BLaER1 treated with 17β-estradiol and CSF1 and Interleukin-3, amounts not matched to agents 10 nM and 100 nM (cell line): ENCODE results near the gene SBF2.
"Not testable (repeated sequence)": the region's sequence is repeated elsewhere in the genome, so short reads cannot be mapped to it uniquely, and the experiment has no call there.

ENCODE experiments used
- H3K27ac ChIP-seq, 11 experiments: shearing (Covaris generic); formaldehyde crosslinking; 2 replicates each; pipeline ENCODE4 v1.8.1; 2022
- H3K27me3 ChIP-seq, 11 experiments: shearing (Covaris generic); formaldehyde crosslinking; 2 replicates each; pipeline ENCODE4 v1.8.1; 2022
- H3K36me3 ChIP-seq, 11 experiments: shearing (Covaris generic); formaldehyde crosslinking; 2 replicates each; pipeline ENCODE4 v1.8.1; 2022
- H3K4me1 ChIP-seq, 10 experiments: shearing (Covaris generic); formaldehyde crosslinking; 2 replicates each; pipeline ENCODE4 v1.8.1; 2022
- H3K4me2 ChIP-seq, 11 experiments: shearing (Covaris generic); formaldehyde crosslinking; 2 replicates each; pipeline ENCODE4 v1.8.1; 2022
- H3K4me3 ChIP-seq, 10 experiments: shearing (Covaris generic); formaldehyde crosslinking; 2 replicates each; pipeline ENCODE4 v1.8.1; 2022
- H3K9ac ChIP-seq, 11 experiments: shearing (Covaris generic); formaldehyde crosslinking; 2 replicates each; pipeline ENCODE4 v1.8.1; 2022
- H3K9me3 ChIP-seq, 11 experiments: shearing (Covaris generic); formaldehyde crosslinking; replicated peaks in 1 of 11; 2 replicates each; pipeline ENCODE4 v1.8.1; 2022
- H4K20me1 ChIP-seq, 11 experiments: shearing (Covaris generic); formaldehyde crosslinking; 2 replicates each; pipeline ENCODE4 v1.8.1; 2022
- Cebpa-rat ChIP-seq, 11 experiments: shearing (Covaris generic); IDR thresholded peaks; 2 replicates each; pipeline ENCODE4 v1.8.1; 2022

Gene SBF2

DNA sequence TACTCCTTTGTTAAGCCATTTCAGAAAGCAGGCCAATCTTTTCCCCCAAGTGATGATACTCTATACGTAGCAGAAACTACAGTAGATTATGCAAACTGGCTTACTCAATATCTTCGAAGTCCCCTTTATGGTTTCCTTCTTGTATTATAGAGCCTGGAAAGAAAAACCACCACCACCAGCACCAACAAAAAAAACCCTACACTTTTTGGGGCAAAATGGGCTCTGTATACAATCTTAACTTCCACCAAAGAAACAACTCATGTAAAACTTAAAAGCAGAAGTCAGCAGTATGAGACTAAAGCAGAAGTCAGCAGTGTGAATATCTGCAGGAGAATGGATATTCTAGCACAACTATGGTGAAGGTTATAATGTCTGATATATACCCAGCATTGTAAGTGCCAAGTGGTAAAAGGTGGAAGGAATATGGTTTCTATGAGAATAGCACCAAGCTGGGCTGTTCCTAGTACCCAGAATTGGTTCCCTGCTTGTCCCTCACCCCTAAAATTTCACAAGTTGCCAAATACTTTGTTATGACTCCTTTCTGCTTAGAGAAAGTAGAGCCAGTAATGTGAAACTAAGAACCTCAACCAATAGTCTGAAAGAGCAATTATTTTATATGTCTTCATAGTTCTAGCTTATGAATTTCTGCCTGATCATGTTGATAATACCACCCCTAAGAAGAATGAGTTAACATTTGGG, 252.1 kb downstream of the SBF2 start:
- Histone ChIP-seq H3K9me3 (peaks cover 32 to 43% (median 36%) of the 10 kb centered on the region in 11 experiments), H3K27me3 (no peaks in the 10 kb centered on the region), H3K4me1 (peaks cover 0 to 40% (median 0%) of the 10 kb centered on the region in 10 experiments; a peak in 6 of 20 replicates), H4K20me1 (no peaks in the 10 kb centered on the region; a peak in 1 of 22 replicates), H3K4me2 (peak overlapping the region in 3 of 11 experiments; percentile 22 to 80 (median 63); a peak in 5 of 22 replicates), H3K9ac (no peak overlapping the region), H3K4me3 (no peak overlapping the region), H3K27ac (peak overlapping the region in 4 of 11 experiments; percentile 2 to 36 (median 16); a peak in 5 of 22 replicates), H3K36me3 (peaks cover 0 to 28% (median 7%) of the 10 kb centered on the region in 11 experiments; a peak in 8 of 22 replicates)
- TF ChIP-seq Cebpa-rat (IDR thresholded peaks at IDR 0.05), result no peak

DNA sequence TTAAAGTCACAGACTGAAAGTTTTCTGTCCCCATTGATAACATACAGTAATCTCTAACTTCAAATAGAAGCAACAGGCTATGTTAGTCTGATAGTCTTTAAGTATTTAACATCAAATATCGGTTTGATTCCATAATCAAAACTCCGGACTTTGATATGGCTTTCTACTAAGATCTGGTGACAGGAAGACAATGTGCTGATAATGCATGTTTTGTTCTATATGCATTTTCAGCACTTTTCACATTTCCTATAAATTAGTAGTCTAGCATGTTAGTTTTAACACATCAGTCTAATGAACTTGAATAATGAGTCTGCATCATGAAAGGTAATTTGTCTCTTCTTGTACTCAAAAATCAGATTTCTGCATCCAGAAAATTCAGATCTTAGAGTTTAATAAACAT, 252.7 kb downstream of the SBF2 start:
- H3K9ac ChIP-seq, result no peak overlapping the region
- peaks cover 0 to 40% (median 0%) of the 10 kb centered on the region in 10 experiments; a peak in 6 of 20 replicates for H3K4me1 ChIP-seq
- H3K36me3 ChIP-seq, result peaks cover 0 to 28% (median 7%) of the 10 kb centered on the region in 11 experiments; a peak in 8 of 22 replicates
- H3K27me3 ChIP-seq, result no peaks in the 10 kb centered on the region
- no peaks in the 10 kb centered on the region; a peak in 1 of 22 replicates for H4K20me1 ChIP-seq
- H3K4me3 ChIP-seq, result no peak overlapping the region
- peak overlapping the region in 3 of 11 experiments; percentile 8 to 80 (median 63); a peak in 3 of 22 replicates for H3K4me2 ChIP-seq
- peaks cover 30 to 38% (median 34%) of the 10 kb centered on the region in 11 experiments for H3K9me3 ChIP-seq
- H3K27ac ChIP-seq, result peak overlapping the region in 3 of 11 experiments; percentile 2 to 36 (median 14); a peak in 4 of 22 replicates
- TF ChIP-seq Cebpa-rat (IDR thresholded peaks at IDR 0.05), result no peak

DNA sequence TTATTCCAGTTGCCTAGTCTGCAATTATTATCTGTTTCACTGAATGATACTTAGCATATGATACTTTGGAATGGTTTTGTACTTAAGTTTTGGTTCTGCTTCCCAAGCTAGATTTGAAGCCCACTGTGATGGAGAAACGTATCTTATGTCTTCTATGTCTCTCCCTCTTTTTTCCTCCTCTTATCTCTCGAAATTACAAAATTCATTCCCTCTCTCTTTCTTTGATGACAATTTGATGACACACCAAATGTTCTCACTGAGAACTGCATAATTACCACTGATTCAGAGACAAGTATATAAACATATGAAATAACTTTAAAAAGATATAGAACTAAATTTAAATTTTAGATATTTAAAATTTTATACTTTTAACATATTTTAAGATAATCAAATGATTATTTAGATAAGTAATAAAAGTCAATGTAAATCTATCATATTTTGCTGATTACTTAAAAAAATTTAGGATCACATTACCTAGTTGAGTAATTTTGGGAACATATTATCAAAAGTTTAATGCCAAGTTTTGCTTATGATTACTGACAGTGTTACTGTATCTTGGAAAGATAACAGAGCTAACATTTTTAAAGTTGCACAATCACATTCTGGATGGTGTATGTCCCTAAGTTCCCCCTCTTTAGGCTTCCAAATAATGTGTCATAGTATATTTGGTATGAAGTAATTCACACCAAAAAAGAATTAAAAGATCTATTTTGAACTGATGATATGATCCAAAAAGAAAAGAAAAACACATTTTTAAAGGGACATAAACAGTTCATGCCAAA, 255.3 kb downstream of the SBF2 start:
- Histone ChIP-seq H3K4me3 (no peak overlapping the region), H3K9ac (no peak overlapping the region), H3K4me1 (peaks cover 0 to 40% (median 0%) of the 10 kb centered on the region in 10 experiments; a peak in 6 of 20 replicates), H3K9me3 (peaks cover 4 to 18% (median 8%) of the 10 kb centered on the region in 11 experiments; a peak in 21 of 22 replicates), H3K27me3 (no peaks in the 10 kb centered on the region), H3K4me2 (no peak overlapping the region), H3K27ac (no peak overlapping the region), H3K36me3 (peaks cover 0 to 13% (median 0%) of the 10 kb centered on the region in 11 experiments; a peak in 2 of 22 replicates), H4K20me1 (peaks cover 0 to 10% (median 0%) of the 10 kb centered on the region in 11 experiments; a peak in 2 of 22 replicates)
- TF ChIP-seq Cebpa-rat (IDR thresholded peaks at IDR 0.05), result no peak

DNA sequence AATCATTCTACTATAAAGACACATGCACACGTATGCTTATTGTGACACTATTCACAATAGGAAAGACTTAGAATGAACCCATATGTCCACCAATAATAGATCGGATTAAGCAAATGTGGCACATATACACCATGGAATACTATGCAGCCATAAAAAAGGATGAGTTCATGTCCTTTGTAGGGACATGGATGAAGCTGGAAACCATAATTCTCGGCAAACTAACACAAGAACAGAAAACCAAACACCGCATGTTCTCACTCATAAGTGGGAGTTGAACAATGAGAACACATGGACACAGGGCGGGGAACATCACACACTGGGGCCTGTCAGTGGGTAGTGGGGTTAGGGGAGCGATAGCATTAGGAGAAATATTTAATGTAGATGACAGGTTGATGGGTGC, 258.1 kb downstream of the SBF2 start:
- H3K27ac ChIP-seq, H3K4me3 ChIP-seq, H3K4me2 ChIP-seq, H3K36me3 ChIP-seq, H3K27me3 ChIP-seq, H3K9me3 ChIP-seq, H3K9ac ChIP-seq: not testable (repeated sequence)
- H4K20me1 ChIP-seq, result peaks cover 0 to 30% (median 0%) of the 10 kb centered on the region in 11 experiments; a peak in 2 of 22 replicates
- H3K4me1 ChIP-seq, result peaks cover 0 to 18% (median under 1%) of the 10 kb centered on the region in 10 experiments; a peak in 4 of 20 replicates

DNA sequence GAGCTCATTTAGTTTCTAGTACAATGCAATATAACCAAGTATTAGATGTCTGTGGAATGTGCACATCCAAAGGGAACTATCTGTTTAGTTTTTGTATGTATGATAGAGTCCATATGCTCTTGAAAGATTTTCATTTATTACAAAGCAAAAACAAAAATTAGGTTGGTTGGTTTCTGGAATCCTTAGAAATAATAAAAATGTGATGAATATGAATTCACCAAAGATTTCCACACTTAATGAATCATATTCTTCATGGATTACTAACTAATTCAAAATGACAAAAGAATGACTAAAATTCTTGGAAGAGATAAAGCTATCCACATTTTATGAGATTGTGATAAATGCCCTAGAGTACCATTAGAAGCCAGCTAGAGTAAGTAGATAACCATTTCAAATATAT, 261.1 kb downstream of the SBF2 start:
- Histone ChIP-seq H3K9ac (no peak overlapping the region), H3K27me3 (no peaks in the 10 kb centered on the region), H4K20me1 (peaks cover 0 to 30% (median 0%) of the 10 kb centered on the region in 11 experiments; a peak in 2 of 22 replicates), H3K27ac (no peak overlapping the region), H3K9me3 (peaks cover 0 to 7% (median 0%) of the 10 kb centered on the region in 11 experiments; a peak in 2 of 22 replicates), H3K4me2 (no peak overlapping the region), H3K4me3 (no peak overlapping the region), H3K4me1 (0 out of 20 replicates have a peak, but pooled peaks cover 0 to 3% (median 0%) of the 10 kb centered on the region in 10 experiments), H3K36me3 (peaks cover 0 to 20% (median 0%) of the 10 kb centered on the region in 11 experiments; a peak in 5 of 22 replicates)
- TF ChIP-seq Cebpa-rat (IDR thresholded peaks at IDR 0.05), result no peak

DNA sequence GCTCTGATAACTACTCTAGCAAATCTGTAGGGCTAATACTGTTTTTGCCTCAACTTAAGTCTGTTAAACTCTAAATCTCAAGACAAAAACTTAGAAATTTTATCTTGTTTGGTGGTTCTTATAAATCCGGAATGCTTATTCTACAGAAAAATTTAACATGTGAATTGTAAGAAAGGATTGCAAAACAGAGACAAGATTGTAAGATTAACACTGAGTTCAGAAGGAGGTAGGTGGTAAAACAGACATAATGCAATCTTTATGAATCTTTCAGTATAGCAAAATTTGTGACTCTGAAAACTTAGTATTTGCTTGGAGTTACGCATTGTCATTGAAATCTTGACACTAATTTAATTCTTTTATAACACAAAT, 263.9 kb downstream of the SBF2 start:
- H4K20me1 ChIP-seq, result peaks cover 0 to 30% (median 0%) of the 10 kb centered on the region in 11 experiments; a peak in 2 of 22 replicates
- H3K36me3 ChIP-seq, result peaks cover 0 to 49% (median 0%) of the 10 kb centered on the region in 11 experiments; a peak in 5 of 22 replicates
- no peaks in the 10 kb centered on the region for H3K9me3 ChIP-seq
- TF ChIP-seq Cebpa-rat (IDR thresholded peaks at IDR 0.05), result no peak
- H3K27me3 ChIP-seq, result no peaks in the 10 kb centered on the region
- no peak overlapping the region for H3K9ac ChIP-seq
- H3K4me3 ChIP-seq, result no peak overlapping the region
- H3K4me2 ChIP-seq, result no peak overlapping the region
- H3K4me1 ChIP-seq, result 0 out of 20 replicates have a peak, but pooled peaks cover 0 to 3% (median 0%) of the 10 kb centered on the region in 10 experiments
- H3K27ac ChIP-seq, result no peak overlapping the region

DNA sequence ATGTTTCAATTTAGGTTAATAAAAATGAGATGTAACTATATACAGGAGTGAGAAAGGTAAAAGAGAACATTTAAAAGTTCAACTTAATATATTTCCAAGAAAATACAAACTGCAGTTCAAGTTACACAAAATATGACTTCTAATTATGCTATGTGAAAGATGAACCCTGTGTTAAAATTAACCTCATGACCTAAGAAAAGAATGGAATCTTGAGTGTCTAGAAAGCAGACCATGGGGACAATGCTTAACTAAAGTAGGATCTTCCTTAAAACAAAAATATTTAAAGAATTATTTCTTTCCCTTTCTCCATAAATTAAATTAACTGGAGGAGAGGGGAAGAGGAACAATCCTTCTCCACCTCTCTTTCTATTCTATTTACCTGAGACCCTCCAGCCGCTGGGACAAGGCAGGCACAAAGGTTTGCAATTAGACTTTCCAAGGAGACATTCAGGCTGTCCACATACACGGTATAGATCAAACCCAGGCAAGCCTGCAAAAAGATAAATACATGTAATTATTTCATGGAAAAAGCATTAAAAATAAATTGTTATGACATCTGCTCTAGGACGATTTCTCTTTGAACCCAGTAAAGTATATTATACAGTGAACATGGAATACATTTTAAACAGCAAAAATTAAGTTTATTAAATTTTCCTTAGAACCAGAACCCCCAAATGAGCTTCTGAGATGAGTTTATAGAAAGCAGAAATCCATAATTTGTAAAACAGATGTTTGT, 264.5 kb downstream of the SBF2 start:
- no peak overlapping the region for H3K27ac ChIP-seq
- H3K4me3 ChIP-seq, result no peak overlapping the region
- H4K20me1 ChIP-seq, result peaks cover 0 to 26% (median 0%) of the 10 kb centered on the region in 11 experiments; a peak in 2 of 22 replicates
- H3K27me3 ChIP-seq, result no peaks in the 10 kb centered on the region
- H3K4me1 ChIP-seq, result 0 out of 20 replicates have a peak, but pooled peaks cover 0 to 3% (median 0%) of the 10 kb centered on the region in 10 experiments
- TF ChIP-seq Cebpa-rat (IDR thresholded peaks at IDR 0.05), result no peak
- no peak overlapping the region for H3K4me2 ChIP-seq
- peaks cover 0 to 54% (median 0%) of the 10 kb centered on the region in 11 experiments; a peak in 5 of 22 replicates for H3K36me3 ChIP-seq
- no peak overlapping the region for H3K9ac ChIP-seq
- H3K9me3 ChIP-seq, result no peaks in the 10 kb centered on the region

DNA sequence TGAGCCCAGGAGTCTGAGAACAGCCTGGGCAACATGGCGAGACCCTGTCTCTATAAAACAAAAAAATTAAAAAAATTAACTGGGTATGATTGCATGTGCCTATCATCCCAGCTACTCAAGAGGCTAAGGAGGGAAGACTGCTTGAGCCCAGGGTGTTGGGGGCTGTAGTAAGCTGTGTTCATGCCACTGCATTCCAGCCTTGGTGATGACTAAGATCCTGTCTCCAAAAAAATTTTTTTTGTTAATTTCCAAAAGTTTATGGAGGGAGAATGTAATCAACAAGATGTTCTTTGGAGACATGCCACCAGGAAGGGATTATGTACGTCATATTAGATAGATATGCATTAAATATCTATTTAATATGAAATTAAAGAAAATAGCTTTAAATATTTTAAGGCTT, 267.5 kb downstream of the SBF2 start:
- H3K4me1 ChIP-seq, result peaks cover 0 to 4% (median 0%) of the 10 kb centered on the region in 10 experiments; a peak in 1 of 20 replicates
- no peaks in the 10 kb centered on the region for H3K27me3 ChIP-seq
- H4K20me1 ChIP-seq, result peaks cover 0 to 7% (median 0%) of the 10 kb centered on the region in 11 experiments; a peak in 2 of 22 replicates
- peaks cover 0 to 57% (median 0%) of the 10 kb centered on the region in 11 experiments; a peak in 5 of 22 replicates for H3K36me3 ChIP-seq
- no peak for TF ChIP-seq Cebpa-rat (IDR thresholded peaks at IDR 0.05)
- H3K4me2 ChIP-seq, result no peak overlapping the region
- no peak overlapping the region for H3K9ac ChIP-seq
- no peaks in the 10 kb centered on the region for H3K9me3 ChIP-seq
- no peak overlapping the region for H3K27ac ChIP-seq
- H3K4me3 ChIP-seq, result no peak overlapping the region
